GM18909 (cell line): ENCODE measurements around the gene RPAP2.
"Not testable (repeated sequence)": the region's sequence is repeated elsewhere in the genome, so short reads cannot be mapped to it uniquely, and the experiment has no call there.

ENCODE experiments used
- ATAC-seq: cut with Tn5 transposase; IDR thresholded peaks from one replicate; pipeline ENCODE4 v1.9.1; 2021; ENCODE audit warnings: mild to moderate bottlenecking; ENCODE audit not compliant: unreplicated experiment, poor library complexity

The RPAP2 gene

DNA sequence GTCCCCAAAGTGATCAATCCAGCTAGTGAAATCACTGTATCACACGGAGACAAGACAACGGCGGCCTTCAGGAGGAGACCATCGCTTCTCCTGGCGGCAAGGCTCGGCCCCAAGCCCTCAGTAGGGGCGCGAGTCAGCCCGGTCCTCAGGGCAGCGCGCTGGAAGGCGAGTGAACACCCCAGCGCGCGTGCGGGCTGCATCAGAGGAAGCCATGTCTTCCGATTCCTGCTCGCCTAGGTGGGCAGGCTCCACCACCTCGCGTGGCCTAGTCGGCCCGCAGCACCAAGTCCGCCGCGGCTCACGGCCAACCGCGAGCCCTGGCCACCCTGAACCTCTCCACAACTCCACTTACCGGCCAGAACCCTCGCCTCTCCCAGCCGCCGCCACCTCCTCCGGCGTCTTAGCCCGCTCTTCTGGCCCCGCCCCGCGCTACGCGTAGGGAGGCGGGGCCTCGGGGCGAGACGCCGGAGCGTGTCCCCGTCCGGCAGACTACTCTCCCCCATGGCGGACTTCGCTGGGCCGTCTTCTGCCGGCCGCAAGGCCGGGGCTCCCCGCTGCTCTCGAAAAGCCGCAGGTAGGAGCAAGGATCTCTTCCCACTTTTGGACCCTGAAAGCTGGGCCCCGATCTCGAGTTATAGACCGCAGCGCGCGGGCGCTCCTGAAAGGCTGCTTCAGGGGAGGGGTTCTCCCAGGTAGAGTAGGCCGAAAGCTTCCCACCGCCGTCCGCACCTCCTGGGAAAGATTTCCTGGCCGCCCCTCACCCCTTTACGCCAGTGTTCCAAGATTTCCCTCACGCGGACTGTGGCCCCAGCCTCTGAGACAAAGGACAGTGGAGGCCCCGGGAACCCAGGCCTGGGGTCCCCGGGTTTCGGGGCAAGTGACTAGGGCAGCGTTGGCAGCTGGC is at the start of gene RPAP2, which contains the start of gene GLMN:
RPAP2 (plus strand) TSS at position 487 of the 904 bp plus-strand sequence; CDS start at position 502, 15 bp downstream.
GLMN (minus strand) TSS at position 415 of the 904 bp plus-strand sequence. CDS start 988 bp downstream, outside the sequence.
- ATAC-seq = peak; percentile 98

DNA sequence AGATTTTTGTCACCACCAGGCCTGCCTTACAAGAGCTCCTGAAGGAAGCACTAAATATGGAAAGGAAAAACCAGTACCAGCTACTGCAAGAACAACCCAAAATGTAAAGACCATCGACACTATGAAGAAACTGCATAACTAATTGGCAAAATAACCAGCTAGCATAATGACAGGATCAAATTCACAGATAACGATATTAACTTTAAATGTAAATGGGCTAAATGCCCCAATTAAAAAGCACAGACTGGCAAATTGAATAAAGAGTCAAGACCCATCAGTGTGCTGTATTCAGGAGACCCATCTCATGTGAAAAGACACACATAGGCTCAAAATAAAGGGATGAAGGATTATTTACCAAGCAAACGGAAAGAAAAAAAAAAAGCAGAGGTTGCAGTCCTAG is 44.1 kb upstream of the RPAP2 start:
- ATAC-seq = not testable (repeated sequence)

DNA sequence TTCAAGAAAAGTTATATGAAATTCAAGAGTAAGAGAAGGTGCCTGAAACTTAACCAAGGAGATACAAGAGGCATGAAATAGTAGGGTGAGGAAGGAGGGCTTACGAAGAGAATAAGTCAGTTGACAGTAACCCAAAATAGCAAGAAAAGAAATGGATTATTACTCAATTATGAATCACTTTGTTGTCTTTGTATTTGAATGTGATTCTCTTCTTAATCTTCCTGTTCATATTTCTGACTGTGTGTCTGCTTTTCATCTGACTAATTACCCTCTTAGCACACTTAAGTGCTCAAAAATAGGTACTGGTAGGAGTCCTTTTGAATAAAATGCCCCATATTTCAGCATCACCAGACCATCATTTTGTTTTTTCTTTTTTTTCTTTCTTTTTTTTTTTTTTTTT is 39.5 kb upstream of the RPAP2 start:
- ATAC-seq = no peak

DNA sequence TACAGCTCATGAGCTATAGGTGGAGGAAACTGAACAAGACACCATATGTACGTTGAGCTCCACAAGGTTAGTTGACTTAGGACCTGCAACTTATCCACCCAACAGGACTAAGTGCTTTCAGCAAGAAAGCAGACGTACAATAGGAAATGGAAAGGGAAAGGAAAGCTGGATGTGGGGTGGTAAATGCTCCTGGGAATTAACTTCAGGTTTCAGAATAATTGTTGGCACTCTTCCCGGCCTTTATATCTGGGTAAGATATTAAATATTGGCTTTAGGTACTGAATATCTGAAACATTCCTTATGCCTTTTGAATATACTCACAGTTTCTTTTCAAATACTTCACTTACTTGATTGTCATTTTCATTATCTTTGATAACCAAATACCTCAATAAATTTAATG is 36.3 kb upstream of the RPAP2 start:
- no peak for ATAC-seq

DNA sequence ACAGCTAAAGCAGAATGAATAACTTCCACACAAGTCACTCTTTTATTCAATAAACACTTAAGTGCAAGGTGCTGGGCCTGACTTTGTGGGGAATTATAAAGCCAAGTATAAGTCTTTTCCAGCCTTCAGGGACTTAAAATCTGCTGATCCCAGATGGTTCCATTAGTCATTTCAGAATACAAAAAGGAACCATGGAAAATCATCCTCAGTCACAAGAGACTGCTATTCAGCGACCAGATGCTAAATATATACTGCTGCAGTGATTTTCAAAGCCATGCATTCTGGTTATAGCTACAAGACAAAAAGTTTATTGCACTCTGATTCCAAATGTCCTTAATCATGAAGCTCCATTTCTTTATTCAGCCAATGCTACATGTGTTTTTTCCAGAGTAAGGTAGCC is 25.8 kb upstream of the RPAP2 start:
- no peak for ATAC-seq

DNA sequence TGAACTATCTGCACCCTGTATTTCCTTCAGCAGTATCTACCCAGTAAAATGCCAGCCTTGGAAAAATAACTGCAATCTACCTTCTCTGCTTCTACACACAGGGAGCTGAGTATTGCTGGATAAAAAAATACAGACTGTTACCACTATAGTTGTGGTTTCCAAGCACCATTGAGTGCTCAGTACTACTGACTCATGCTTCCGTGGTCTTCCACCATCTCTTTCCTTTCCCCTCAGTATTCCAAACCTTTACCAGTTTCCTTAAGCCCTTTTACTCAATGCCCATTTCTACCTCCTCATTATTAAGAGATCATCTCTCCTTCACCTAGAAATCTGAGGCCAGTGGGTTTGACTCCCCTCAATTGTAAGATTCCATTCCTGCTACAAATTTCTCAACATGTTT is 23.9 kb upstream of the RPAP2 start:
- ATAC-seq = no peak

DNA sequence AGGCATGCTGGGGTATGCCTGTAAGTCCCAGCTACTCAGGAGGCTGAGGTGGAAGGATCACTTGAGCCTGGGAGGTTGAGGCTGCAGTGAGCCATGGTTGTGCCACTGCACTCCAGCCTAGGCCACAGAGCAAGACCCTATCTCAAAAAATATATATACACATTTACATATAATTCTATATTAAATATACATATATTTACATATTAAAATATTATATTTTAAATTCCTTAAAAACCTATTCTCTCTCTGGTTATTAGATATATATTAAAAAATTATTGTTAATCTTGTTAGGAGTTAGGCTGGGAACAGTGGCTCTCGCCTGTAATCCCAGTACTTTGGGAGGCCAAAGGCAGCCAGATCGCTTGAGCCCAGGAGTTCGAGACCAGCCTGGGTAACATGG is 22.8 kb upstream of the RPAP2 start:
- no peak for ATAC-seq

DNA sequence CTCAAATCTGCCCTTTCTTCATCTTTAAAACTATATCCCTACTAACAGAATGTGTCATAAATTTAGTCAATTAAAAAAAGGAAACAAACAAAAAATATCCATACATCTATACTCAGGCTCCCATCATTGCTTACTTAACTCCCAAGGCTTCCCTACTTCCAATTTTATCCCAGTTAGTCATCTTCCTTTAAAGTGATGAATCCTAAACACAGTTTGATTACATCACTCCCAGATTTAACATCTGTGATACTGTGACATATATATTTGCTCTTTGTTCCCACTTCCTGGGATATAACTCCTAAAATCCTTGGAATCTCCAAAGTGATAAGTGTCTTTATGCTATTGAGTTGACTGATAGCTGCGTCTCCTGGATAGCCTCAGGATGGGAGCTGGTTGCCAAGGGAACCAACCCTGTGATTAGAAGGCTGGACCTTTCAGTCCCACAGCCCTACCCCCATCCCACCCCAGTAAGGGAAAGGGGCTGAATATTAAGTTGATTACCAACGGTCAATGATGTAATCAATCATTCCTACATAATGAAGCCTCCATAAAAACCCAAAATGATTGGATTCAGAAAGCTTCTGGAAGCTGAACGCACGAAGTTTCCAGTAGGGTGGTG is 21.6 kb upstream of the RPAP2 start:
- ATAC-seq = no peak

DNA sequence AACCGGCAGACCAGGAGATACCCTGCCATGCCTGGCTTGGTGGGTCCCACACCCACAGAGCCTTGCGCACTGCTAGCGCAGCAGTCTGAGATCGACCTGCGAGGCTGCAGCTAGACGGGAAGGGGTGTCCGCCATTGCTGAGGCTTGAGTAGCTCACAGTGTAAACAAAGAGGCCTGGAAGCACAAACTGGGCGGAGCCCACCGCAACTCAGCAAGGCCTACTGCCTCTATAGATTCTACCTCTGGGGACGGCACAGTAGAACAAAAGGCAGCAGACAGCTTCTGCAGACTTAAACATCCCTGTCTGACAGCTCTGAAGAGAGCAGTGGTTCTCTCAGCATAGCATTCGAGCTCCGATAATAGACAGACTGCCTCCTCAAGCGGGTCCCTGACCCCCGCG is 19.1 kb upstream of the RPAP2 start:
- not testable (repeated sequence) for ATAC-seq

DNA sequence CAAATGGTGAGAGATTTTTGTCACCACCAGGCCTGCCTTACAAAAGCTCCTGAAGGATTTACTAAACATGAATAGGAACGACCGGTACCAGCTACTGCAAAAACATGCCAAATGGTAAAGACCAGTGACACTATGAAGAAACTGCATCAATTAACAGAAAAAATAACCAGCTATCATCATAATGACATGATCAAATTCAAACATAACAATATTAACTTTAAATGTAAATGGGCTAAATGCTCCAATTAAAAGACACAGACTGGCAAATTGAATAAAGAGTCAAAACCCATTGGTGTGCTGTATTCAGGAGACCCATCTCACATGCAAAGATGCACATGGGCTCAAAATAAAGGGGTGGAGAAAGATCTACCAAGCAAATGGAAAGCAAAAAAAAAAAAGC is 17.4 kb upstream of the RPAP2 start:
- not testable (repeated sequence) for ATAC-seq

DNA sequence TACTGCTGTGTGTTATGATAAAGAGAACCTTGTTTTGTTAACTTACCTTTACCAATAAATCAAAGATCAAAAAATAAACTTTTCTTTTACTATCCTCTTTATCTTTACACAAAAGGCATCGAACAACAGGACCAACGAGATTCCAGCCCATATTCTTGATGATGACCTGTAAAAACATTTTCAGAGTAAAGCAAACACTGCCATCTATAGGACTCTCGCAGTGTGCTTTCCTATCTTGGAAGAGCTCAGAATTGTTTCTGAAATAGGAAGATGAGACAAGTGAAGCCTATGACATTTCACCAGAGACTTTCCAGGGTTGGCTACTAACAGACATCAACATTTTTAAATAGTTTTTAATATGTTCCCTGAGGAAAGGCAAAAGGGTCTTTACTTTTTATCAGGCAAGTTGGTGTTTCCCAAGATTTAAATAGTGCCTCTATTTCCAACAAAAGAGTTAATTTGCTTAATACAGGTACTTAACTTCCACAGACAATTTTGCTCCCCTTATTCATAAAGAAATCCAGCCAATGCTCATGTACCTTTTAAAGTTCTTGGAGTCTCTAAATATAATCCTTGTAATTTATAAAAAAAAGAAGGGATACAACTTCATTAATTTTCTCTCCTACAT is 7.4 kb upstream of the RPAP2 start:
- ATAC-seq = no peak

DNA sequence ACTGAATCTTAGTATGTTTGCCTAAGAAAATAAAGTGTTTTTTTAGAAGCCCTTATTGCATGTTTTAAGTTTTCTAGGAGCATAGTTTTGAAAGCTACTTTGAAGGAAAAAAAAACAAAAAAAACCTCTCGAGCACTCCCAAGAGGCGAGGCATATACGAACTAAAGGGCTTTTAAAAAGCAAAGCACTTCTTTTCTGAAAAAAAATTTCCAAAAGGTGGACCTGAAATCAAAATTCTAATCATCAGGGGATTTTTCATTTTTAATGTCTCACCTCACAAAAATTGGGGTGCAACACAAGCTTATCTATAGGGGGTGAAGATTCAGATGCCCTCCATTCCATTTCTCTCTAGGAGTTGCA is 666 bp upstream of the RPAP2 start:
- no peak for ATAC-seq

DNA sequence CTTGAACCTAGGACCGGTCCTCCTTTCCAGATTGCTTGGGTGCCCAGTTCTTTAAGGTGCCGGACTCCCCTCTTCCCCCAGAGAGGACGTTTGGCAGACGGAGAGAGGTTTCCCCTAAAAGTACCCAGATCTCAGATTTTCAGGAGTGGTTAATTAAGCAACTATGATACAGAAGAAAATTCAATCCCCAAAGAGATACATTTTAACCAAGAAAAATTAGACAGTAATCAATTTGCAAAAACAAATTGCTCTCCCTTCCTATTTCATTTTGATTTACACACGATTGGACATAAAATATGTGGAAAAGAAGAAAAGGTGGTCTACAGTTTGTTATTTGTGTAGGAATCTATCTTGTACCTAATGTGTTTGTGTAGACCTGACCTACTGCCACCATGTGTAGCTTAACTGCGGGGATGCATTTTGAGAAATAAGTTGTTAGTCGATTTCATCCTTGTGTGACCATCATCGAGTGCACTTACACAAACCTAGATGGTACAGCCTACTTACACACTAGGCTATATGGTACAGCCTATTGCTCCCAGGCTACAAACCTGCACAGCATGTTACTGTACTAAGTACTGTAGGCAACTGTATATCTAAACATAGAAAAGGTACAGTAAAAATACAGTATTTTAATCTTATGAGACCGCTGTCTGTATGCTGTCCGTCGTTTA is 755 bp downstream of the RPAP2 start:
- ATAC-seq = no peak

DNA sequence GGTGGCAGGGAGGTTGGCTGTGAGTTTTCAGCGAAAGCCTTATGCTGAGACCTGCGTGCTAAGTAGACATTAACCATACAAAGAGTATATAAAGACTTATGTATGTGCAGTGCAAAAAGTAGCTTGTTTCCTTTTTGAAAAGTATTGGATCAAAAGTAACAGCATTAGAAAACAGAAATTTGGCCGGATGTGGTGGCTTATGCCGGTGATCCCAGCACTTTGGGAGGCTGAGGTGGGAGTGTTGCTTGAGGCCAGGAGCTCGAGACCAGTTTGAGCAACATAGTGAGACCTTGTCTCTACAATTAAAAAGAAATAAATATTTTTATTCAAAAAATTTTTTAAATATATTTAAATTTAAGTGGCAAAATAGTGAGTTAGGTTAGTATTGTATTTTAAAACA is 2.2 kb downstream of the RPAP2 start:
- ATAC-seq = no peak

DNA sequence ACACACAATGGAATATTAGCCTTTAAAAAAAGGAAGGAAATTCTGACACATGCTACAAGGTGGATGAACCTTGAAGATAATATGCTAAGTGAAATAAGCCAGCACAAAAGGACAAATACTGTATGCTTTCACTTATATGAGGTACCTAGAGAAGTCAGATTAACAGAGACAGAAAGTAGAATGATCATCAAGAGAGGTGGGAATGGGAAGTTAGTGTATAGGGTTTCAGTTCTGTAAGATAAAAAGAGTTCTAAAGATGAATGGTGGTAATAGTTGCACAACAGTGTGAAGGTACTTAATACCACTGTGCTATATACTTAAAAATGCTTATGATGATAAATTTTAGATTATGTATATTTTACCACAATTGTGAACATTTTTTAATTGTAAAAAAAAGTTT is 7.2 kb downstream of the RPAP2 start:
- ATAC-seq = no peak

DNA sequence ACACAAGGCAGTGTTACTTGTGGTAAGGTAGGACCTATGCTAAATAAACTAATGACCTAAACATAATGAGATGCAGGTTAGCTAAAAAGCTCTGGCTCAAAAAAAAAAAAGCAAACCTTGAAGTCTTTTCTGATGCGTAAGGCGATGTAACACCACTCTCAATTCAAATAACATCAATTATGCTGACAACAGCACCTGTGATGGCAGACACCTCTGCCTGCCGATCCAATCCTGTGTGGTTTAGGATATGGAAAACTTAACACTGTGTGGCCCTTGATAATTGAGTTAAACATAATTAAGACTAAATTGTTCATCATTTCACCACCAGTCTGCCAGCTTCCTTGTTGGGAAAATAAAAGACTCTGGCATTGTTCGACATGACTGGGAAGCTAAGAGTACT is 9.1 kb downstream of the RPAP2 start:
- no peak for ATAC-seq

DNA sequence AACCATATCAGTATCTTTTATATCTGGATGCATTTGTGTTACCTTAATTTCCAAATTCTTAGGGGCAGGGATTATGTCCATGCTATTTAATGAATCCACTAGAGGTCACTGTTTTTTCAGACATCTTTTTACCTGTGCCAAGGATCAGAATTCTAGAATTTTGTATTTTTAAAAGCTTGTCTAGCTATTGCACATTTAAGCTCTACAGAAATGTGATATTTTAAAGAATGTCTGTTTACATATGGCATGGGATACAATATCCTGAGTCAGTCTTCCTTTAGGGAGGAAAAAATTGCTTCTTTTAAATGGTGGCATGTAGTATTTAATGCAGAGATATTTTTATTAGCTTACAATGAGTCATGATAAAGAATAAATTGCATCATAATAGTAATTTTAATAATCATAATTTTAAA is 11.3 kb downstream of the RPAP2 start:
- no peak for ATAC-seq

DNA sequence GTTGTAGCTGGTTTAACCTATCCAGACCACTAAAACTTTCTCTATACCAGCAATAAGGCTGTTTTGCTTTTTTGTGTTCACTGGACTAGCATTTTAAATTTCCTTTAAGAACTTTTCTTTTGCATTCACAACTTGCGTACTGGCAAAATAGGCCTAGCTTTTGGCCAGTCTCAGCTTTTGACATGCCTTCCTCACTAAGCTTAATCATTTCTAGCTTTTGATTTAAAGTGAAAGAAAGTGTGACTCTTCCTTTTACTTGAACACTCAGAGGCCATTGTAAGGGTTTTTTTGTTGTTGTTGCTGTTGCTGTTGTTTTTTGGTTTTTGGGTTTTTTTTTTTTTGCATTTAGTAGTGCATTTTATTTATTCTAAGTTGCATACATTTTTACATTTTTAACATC is 15.2 kb downstream of the RPAP2 start:
- ATAC-seq = no peak

DNA sequence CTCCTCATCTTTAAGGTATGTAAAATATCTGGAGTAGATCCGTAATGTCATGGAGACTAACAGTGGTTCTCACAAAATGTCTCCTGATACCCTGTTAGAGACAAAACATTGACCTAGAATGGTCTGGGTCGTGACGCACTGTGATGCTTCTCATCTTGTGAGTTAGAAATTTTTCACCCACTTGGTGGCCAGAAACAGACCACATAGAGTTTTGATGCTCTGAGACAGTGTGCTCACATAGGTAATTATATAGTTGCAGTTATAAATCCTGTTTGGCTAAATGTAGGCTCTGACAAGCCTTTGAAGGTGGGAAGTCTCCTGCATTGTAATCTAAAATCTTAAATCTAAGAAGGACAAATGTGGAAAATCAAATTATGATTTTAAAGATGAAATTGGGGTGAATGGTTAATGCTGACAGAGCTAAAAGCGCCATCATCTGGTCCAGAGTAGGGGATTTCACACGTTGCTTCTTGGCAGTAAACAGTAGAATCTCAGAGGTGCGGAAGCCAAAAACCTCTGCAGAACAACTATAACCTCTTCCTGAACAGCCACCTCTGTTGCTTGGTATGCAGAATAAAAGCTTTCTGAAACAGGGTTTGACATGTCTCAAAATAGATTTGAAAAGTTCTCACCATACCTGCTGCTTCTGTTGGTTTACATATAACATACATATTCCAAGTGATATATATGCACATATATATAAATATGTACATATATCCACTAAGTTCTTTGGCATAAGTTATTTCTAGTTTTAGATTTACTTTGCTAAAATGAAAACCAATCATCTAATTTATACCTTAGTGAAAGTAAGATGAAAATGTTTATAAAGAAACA is 17.1 kb downstream of the RPAP2 start:
- ATAC-seq = no peak
